Measurements from ENCODE around the gene NRXN2.
A peak's percentile ranks its signal among the peaks of the same experiment; 100 is the strongest.

NRXN2 gene

GRCh38 chr11:64619196-64619595 lies 103.8 kb downstream of the NRXN2 start:
- Histone ChIP-seq H3K9me2 (replicated peaks; ENCODE audit: low read depth, low read length) (no peaks in the 10 kb centered on the region), H3K4me3 (ENCODE audit: low read length, poor library complexity, severe bottlenecking) (no peak overlapping the region), H2AFZ (ENCODE audit: low read length) (no peak overlapping the region), H3F3A (ENCODE audit: low read depth) (no peaks in the 10 kb centered on the region), H3K36me3 (ENCODE audit: insufficient read depth, low read length) (peaks cover 59% of the 10 kb centered on the region; the same call in 1 of the 2 replicates), H4K20me1 (ENCODE audit: insufficient read depth, low read length, poor library complexity, severe bottlenecking) (peaks cover 3% of the 10 kb centered on the region), H3K4me2 (ENCODE audit: low read depth, low read length, poor library complexity, severe bottlenecking) (no peak overlapping the region), H3K27me3 (ENCODE audit: insufficient read depth, low read length, poor library complexity, severe bottlenecking) (no peaks in the 10 kb centered on the region), H3K4me1 (ENCODE audit: insufficient read depth, low read length, poor library complexity, severe bottlenecking) (peaks cover 46% of the 10 kb centered on the region), H3K9ac (ENCODE audit: low read depth, low read length, poor library complexity, severe bottlenecking) (no peak overlapping the region), H3K9me3 (ENCODE audit: insufficient read depth, low read depth, low read length) (no peaks in the 10 kb centered on the region), H3K79me2 (ENCODE audit: insufficient read depth, low read length) (peaks cover 3% of the 10 kb centered on the region; the same call in 1 of the 2 replicates)
- TF ChIP-seq EZH2phosphoT487 (IDR thresholded peaks at IDR 0.05; ENCODE audit: borderline replicate concordance) (no peak), CTCF (conservative IDR thresholded peaks at IDR 0.05; ENCODE audit: low read length) (no peak)

- Histone ChIP-seq H3K4me3 (ENCODE audit: low read length, poor library complexity, severe bottlenecking) (no peak overlapping the region), H3K9ac (ENCODE audit: low read depth, low read length, poor library complexity, severe bottlenecking) (no peak overlapping the region), H3K27me3 (ENCODE audit: insufficient read depth, low read length, poor library complexity, severe bottlenecking) (no peaks in the 10 kb centered on the region), H4K20me1 (ENCODE audit: insufficient read depth, low read length, poor library complexity, severe bottlenecking) (no peaks in the 10 kb centered on the region), H3K36me3 (ENCODE audit: insufficient read depth, low read length) (peaks cover 44% of the 10 kb centered on the region; the same call in 1 of the 2 replicates), H2AFZ (ENCODE audit: low read length) (no peak overlapping the region), H3K79me2 (ENCODE audit: insufficient read depth, low read length) (no peaks in the 10 kb centered on the region), H3F3A (ENCODE audit: low read depth) (no peaks in the 10 kb centered on the region), H3K9me2 (replicated peaks; ENCODE audit: low read depth, low read length) (no peaks in the 10 kb centered on the region), H3K9me3 (ENCODE audit: insufficient read depth, low read depth, low read length) (no peaks in the 10 kb centered on the region), H3K4me2 (ENCODE audit: low read depth, low read length, poor library complexity, severe bottlenecking) (no peak overlapping the region), H3K4me1 (ENCODE audit: insufficient read depth, low read length, poor library complexity, severe bottlenecking) (peaks cover 57% of the 10 kb centered on the region)
- TF ChIP-seq EZH2phosphoT487 (IDR thresholded peaks at IDR 0.05; ENCODE audit: borderline replicate concordance): no peak
- TF ChIP-seq CTCF (conservative IDR thresholded peaks at IDR 0.05; ENCODE audit: low read length): no peak
Observed at GRCh38 chr11:64616817-64617216, 106.2 kb downstream of the NRXN2 start.

GRCh38 chr11:64614917-64615316 lies 108.1 kb downstream of the NRXN2 start:
- Histone ChIP-seq H3K4me1 (ENCODE audit: insufficient read depth, low read length, poor library complexity, severe bottlenecking) (peaks cover 57% of the 10 kb centered on the region), H3K79me2 (ENCODE audit: insufficient read depth, low read length) (no peaks in the 10 kb centered on the region), H4K20me1 (ENCODE audit: insufficient read depth, low read length, poor library complexity, severe bottlenecking) (no peaks in the 10 kb centered on the region), H2AFZ (ENCODE audit: low read length) (no peak overlapping the region), H3K36me3 (ENCODE audit: insufficient read depth, low read length) (peaks cover 38% of the 10 kb centered on the region; the same call in 1 of the 2 replicates), H3K27me3 (ENCODE audit: insufficient read depth, low read length, poor library complexity, severe bottlenecking) (no peaks in the 10 kb centered on the region), H3K4me2 (ENCODE audit: low read depth, low read length, poor library complexity, severe bottlenecking) (peak overlapping the region; percentile 28), H3K9me2 (replicated peaks; ENCODE audit: low read depth, low read length) (no peaks in the 10 kb centered on the region), H3K9me3 (ENCODE audit: insufficient read depth, low read depth, low read length) (no peaks in the 10 kb centered on the region), H3K9ac (ENCODE audit: low read depth, low read length, poor library complexity, severe bottlenecking) (peak overlapping the region; percentile 41), H3K4me3 (ENCODE audit: low read length, poor library complexity, severe bottlenecking) (no peak overlapping the region), H3F3A (ENCODE audit: low read depth) (no peaks in the 10 kb centered on the region)
- TF ChIP-seq EZH2phosphoT487 (IDR thresholded peaks at IDR 0.05; ENCODE audit: borderline replicate concordance): no peak
- no peak for TF ChIP-seq CTCF (conservative IDR thresholded peaks at IDR 0.05; ENCODE audit: low read length)

All from Loucy (cell line).